WTC11 (cell line): ENCODE data around the gene TNIK. TPM values are rescaled to one million over a fixed set of nuclear protein-coding genes. Genes with fewer than 3 reads are reported as not detected.

Source experiments
- ATAC-seq: fragments of 200-7000 bp; cut with Tn5 transposase; 2 replicates; pipeline ENCODE4 v1.10.0; 2021; ENCODE audit warnings: mild to moderate bottlenecking, moderate library complexity
- CTCF ChIA-PET: fragments of 300-600 bp; sonication (Branson Sonifier 250); formaldehyde crosslinking; loops from one replicate; lab custom pipeline; 2021; ENCODE audit warnings: antibody characterized with exemption; lab: Charles Lee
- POLR2A ChIA-PET: fragments of 350-600 bp; sonication (Branson Sonifier 250); formaldehyde crosslinking; loops from one replicate; lab custom pipeline; 2021; ENCODE audit warnings: antibody characterized with exemption; lab: Charles Lee
- DNase-seq: peaks from one replicate; pipeline ENCODE4 v3.0.0; 2021; ENCODE audit warnings: low spot score
- H3K27ac Mint-ChIP-seq: 2 replicates; pipeline ENCODE4 v1.8.0; 2021; ENCODE audit warnings: mixed read lengths
- H3K27me3 Mint-ChIP-seq: 2 replicates; pipeline ENCODE4 v1.8.0; 2021; ENCODE audit warnings: low read depth, mild to moderate bottlenecking, moderate library complexity, mixed read lengths
- H3K36me3 Mint-ChIP-seq: 2 replicates; pipeline ENCODE4 v1.8.0; 2021; ENCODE audit warnings: mixed read lengths
- H3K4me1 Mint-ChIP-seq: 2 replicates; pipeline ENCODE4 v1.8.0; 2022; ENCODE audit warnings: mixed read lengths
- H3K4me3 Mint-ChIP-seq: 2 replicates; pipeline ENCODE4 v1.8.0; 2021; ENCODE audit warnings: mild to moderate bottlenecking, moderate library complexity, mixed read lengths
- H3K9me3 Mint-ChIP-seq: 2 replicates; pipeline ENCODE4 v1.8.0; 2021; ENCODE audit warnings: mixed read lengths
- AFF4 ChIP-seq: sonication (generic); formaldehyde crosslinking; IDR thresholded peaks from 2 replicates; pipeline ENCODE4 v1.8.1; 2023; ENCODE audit warnings: mild to moderate bottlenecking, missing genetic modification reagents, borderline replicate concordance
- ARID4B ChIP-seq: sonication (generic); formaldehyde crosslinking; IDR thresholded peaks from 2 replicates; pipeline ENCODE4 v1.8.0; 2023; ENCODE audit warnings: missing genetic modification reagents, mild to moderate bottlenecking, borderline replicate concordance
- FOXP1 ChIP-seq: sonication (generic); formaldehyde crosslinking; IDR thresholded peaks from 2 replicates; pipeline ENCODE4 v1.8.0; 2022; ENCODE audit warnings: missing genetic modification reagents, mild to moderate bottlenecking, moderate library complexity, borderline replicate concordance
- FOXP4 ChIP-seq: sonication (generic); formaldehyde crosslinking; IDR thresholded peaks from 2 replicates; pipeline ENCODE4 v1.8.0; 2022; ENCODE audit warnings: mild to moderate bottlenecking, missing genetic modification reagents
- HMGA2 ChIP-seq: fragments of 250-450 bp; sonication (Bioruptor Pico); IDR thresholded peaks from 2 replicates; pipeline ENCODE4 v1.4.0; 2021; ENCODE audit warnings: mild to moderate bottlenecking, moderate library complexity
- IRF2 ChIP-seq: sonication (generic); formaldehyde crosslinking; IDR thresholded peaks from 2 replicates; pipeline ENCODE4 v1.8.0; 2022; ENCODE audit warnings: low read depth, missing genetic modification reagents, borderline replicate concordance
- KAT7 ChIP-seq: sonication (generic); formaldehyde crosslinking; IDR thresholded peaks from 2 replicates; pipeline ENCODE4 v1.8.1; 2023; ENCODE audit warnings: missing genetic modification reagents, mild to moderate bottlenecking, borderline replicate concordance
- MLX ChIP-seq: sonication (generic); formaldehyde crosslinking; IDR thresholded peaks from 2 replicates; pipeline ENCODE4 v1.8.1; 2023; ENCODE audit warnings: mild to moderate bottlenecking, missing genetic modification reagents, moderate library complexity
- MXD4 ChIP-seq: fragments of 250-450 bp; sonication (Bioruptor Pico); IDR thresholded peaks from 2 replicates; pipeline ENCODE4 v1.8.0; 2021; ENCODE audit warnings: mild to moderate bottlenecking, moderate library complexity, borderline replicate concordance
- NFE2L1 ChIP-seq: sonication (generic); formaldehyde crosslinking; IDR thresholded peaks from 2 replicates; pipeline ENCODE4 v1.8.1; 2023; ENCODE audit warnings: missing genetic modification reagents
- NFYB ChIP-seq: sonication (generic); formaldehyde crosslinking; conservative IDR thresholded peaks from 2 replicates; pipeline ENCODE4 v1.8.0; 2022; ENCODE audit warnings: low read depth, missing genetic modification reagents
- SMAD3 ChIP-seq: sonication (generic); formaldehyde crosslinking; IDR thresholded peaks from 2 replicates; pipeline ENCODE4 v1.8.0; 2022; ENCODE audit warnings: missing genetic modification reagents, mild to moderate bottlenecking, borderline replicate concordance
- TP53 ChIP-seq: sonication (generic); formaldehyde crosslinking; IDR thresholded peaks from 2 replicates; pipeline ENCODE4 v1.8.1; 2023; ENCODE audit warnings: mild to moderate bottlenecking, missing genetic modification reagents
- ZBTB21 ChIP-seq: sonication (generic); formaldehyde crosslinking; IDR thresholded peaks from 2 replicates; pipeline ENCODE4 v1.8.1; 2023; ENCODE audit warnings: mild to moderate bottlenecking, missing genetic modification reagents, borderline replicate concordance
- ZMAT4 ChIP-seq: fragments of 250-450 bp; sonication (Bioruptor Pico); IDR thresholded peaks from 2 replicates; pipeline ENCODE4 v1.9.0; 2021; ENCODE audit warnings: mild to moderate bottlenecking
- ZNF219 ChIP-seq: sonication (generic); formaldehyde crosslinking; IDR thresholded peaks from 2 replicates; pipeline ENCODE4 v1.8.0; 2023; ENCODE audit warnings: missing genetic modification reagents, mild to moderate bottlenecking, borderline replicate concordance
- ZNF416 ChIP-seq: fragments of 250-450 bp; sonication (Bioruptor Pico); IDR thresholded peaks from 2 replicates; pipeline ENCODE4 v1.9.0; 2021; ENCODE audit warnings: mild to moderate bottlenecking, inconsistent platforms
- ZNF512 ChIP-seq: sonication (generic); formaldehyde crosslinking; IDR thresholded peaks from 2 replicates; pipeline ENCODE4 v1.8.1; 2022; ENCODE audit warnings: missing genetic modification reagents, borderline replicate concordance
- ZNF532 ChIP-seq: fragments of 250-450 bp; sonication (Bioruptor Pico); IDR thresholded peaks from 2 replicates; pipeline ENCODE4 v1.9.0; 2021; ENCODE audit warnings: mild to moderate bottlenecking, borderline replicate concordance
- total RNA-seq: library from RNA; stranded (reverse); gene quantifications from 3 replicates; pipeline ENCODE4 v1.2.3, GENCODE V29; 2021

Gene TNIK
- total RNA-seq, 1 experiment from 2014 or later, result 50.3 TPM

- TF ChIP-seq ZNF532 (CRISPR knock-in tag), result no peak
- TF ChIP-seq ZNF219 (CRISPR knock-in tag), result no peak
- no peak for TF ChIP-seq ZMAT4
- no peak for TF ChIP-seq FOXP1 (CRISPR knock-in tag)
- TF ChIP-seq AFF4, result no peak
These were observed 44.1 kb downstream of the TNIK start (continued) for GRCh38 chr3:171416061-171416460.

- H3K36me3 Mint-ChIP-seq, result no peaks in the 10 kb centered on the region
- no peaks in the 10 kb centered on the region for H3K27me3 Mint-ChIP-seq
- peaks cover 60% of the 10 kb centered on the region for H3K4me1 Mint-ChIP-seq
- no peak for DNase-seq
- peak overlapping the region; percentile 43 for H3K27ac Mint-ChIP-seq
- no peak for ATAC-seq
- H3K9me3 Mint-ChIP-seq, result no peaks in the 10 kb centered on the region
- CTCF ChIA-PET, result interaction anchor here (1.6 kb wide), 1 partner anchor 39 kb away, joined by 5 read pairs; no protein-coding TSS in a partner anchor
- no peak overlapping the region for H3K4me3 Mint-ChIP-seq
- POLR2A ChIA-PET, result no interaction called here
- TF ChIP-seq HMGA2 (CRISPR knock-in tag) (no peak), FOXP4 (no peak), SMAD3 (CRISPR knock-in tag) (no peak), ZNF512 (CRISPR knock-in tag) (no peak), ARID4B (no peak), TP53 (CRISPR knock-in tag) (no peak), MLX (CRISPR knock-in tag) (no peak), NFYB (CRISPR knock-in tag) (no peak), MXD4 (CRISPR knock-in tag) (no peak), ZNF416 (CRISPR knock-in tag) (no peak), IRF2 (no peak), ZBTB21 (CRISPR knock-in tag) (no peak), NFE2L1 (CRISPR knock-in tag) (no peak), KAT7 (CRISPR knock-in tag) (no peak)
These were observed 45.1 kb downstream of the TNIK start for GRCh38 chr3:171415070-171415469.
